Measurements from ENCODE around the gene ZGPAT.

ZGPAT gene

GRCh38 chr20:63679799-63680305, 28.0 kb upstream of the ZGPAT start:
- no peak for DNase-seq (ENCODE audit: low spot score)

- DNase-seq (ENCODE audit: low spot score): no peak
Measured at GRCh38 chr20:63680427-63680826, 27.4 kb upstream of the ZGPAT start.

GRCh38 chr20:63680857-63681608, 26.8 kb upstream of the ZGPAT start:
- no peak for DNase-seq (ENCODE audit: low spot score)

GRCh38 chr20:63681609-63682142, 26.2 kb upstream of the ZGPAT start:
- no peak for DNase-seq (ENCODE audit: low spot score)

- DNase-seq (ENCODE audit: low spot score): peak; percentile 95
Measured at GRCh38 chr20:63682384-63683139, 25.3 kb upstream of the ZGPAT start.

- no peak for DNase-seq (ENCODE audit: low spot score)
Measured at GRCh38 chr20:63685269-63686026, 22.4 kb upstream of the ZGPAT start.

GRCh38 chr20:63686094-63686491, 21.7 kb upstream of the ZGPAT start:
- DNase-seq (ENCODE audit: low spot score): no peak

- peak; percentile 96 for DNase-seq (ENCODE audit: low spot score)
Measured at GRCh38 chr20:63686492-63687321, 21.1 kb upstream of the ZGPAT start.

GRCh38 chr20:63687419-63688178, 20.2 kb upstream of the ZGPAT start:
- no peak for DNase-seq (ENCODE audit: low spot score)

- no peak for DNase-seq (ENCODE audit: low spot score)
Measured at GRCh38 chr20:63688228-63689045, 19.4 kb upstream of the ZGPAT start.

- no peak for DNase-seq (ENCODE audit: low spot score)
Measured at GRCh38 chr20:63689046-63690002, 18.5 kb upstream of the ZGPAT start.

- no peak for DNase-seq (ENCODE audit: low spot score)
Measured at GRCh38 chr20:63690003-63690897, 17.6 kb upstream of the ZGPAT start.

- no peak for DNase-seq (ENCODE audit: low spot score)
Measured at GRCh38 chr20:63690898-63691710, 16.7 kb upstream of the ZGPAT start.

- DNase-seq (ENCODE audit: low spot score): no peak
Measured at GRCh38 chr20:63691711-63692435, 16.0 kb upstream of the ZGPAT start.

- DNase-seq (ENCODE audit: low spot score): peak; percentile 53
Measured at GRCh38 chr20:63692436-63693082, 15.3 kb upstream of the ZGPAT start.

Data from hepatic stellate cell (primary cell).